ENCODE results near the gene CRELD1.

Gene CRELD1

GRCh38 chr3:9966841-9967240 is 33.2 kb downstream of the CRELD1 start:
- DNase-seq: no peak

- DNase-seq: no peak
These were observed 36.0 kb downstream of the CRELD1 start for GRCh38 chr3:9969632-9970019.

- no peak for DNase-seq
These were observed 36.5 kb downstream of the CRELD1 start for GRCh38 chr3:9970020-9970652.

GRCh38 chr3:9976721-9977709 is 43.4 kb downstream of the CRELD1 start:
- no peak for DNase-seq

- no peak for DNase-seq
These were observed 45.2 kb downstream of the CRELD1 start for GRCh38 chr3:9978710-9979305.

GRCh38 chr3:9980251-9980650 is 46.6 kb downstream of the CRELD1 start:
- DNase-seq: no peak

DNA sequence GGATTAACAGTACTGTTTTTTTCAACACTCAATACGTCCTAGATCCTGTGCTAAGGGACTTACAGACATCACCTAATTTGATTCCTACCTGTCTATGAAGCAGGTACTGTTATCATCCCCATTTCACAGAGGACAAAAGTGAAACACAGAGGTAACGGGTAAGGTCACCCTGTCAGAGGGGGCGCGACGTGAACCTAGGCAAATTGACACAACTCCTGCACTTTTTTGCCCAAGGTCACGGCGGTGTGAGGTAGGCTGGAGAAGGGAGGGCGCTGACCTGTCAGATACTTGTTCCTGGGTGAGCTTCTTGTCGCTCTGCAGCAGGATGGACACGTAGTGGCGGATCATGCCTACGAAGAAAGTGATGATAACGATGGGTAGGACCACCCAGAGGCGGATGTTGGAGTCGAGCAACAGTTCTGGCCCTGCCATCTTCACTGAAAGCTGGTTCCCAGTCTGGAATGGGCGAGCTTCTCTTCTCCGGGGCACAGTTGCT is 52.6 kb downstream of the CRELD1 start:
- no peak for DNase-seq

DNA sequence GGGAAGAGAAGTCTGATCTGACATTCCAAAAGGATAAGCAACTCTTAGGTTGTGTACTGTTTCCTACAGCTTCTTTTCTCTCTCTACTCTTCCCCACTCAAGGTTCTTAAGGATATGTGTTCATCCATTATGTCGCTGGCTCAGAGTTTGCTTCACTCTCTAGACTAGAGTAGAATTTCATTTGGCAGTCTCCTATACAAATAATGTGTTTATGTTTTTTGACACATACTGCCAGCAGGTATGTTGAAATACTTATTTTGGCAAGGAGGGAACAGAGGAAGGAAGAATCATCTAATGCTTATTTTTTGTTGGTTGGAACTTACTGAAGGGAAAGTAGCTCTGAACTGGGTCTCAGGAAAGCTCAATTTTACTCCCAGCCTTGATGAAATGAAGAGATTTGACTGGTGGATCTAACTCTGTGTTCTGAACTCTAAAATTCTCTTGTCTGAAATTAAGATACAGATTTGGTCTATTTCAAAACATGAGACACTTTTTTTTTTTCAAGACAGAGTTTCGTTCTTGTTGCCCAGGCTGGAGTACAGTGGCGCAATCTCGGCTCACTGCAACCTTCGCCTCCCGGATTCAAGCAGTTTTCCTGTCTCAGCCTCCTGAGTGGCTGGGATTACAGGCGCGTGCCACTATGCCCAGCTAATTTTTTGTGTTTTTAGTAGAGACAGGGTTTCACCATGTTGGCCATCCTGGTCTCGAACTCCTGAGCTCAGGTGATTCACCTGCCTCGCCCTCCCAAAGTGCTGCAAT is 60.6 kb downstream of the CRELD1 start:
- no peak for DNase-seq
